Peyer's patch (tissue), 4 donors: ENCODE results near the gene SLC4A7. TPM values are rescaled to one million over a fixed set of nuclear protein-coding genes. Genes with fewer than 3 reads are reported as not detected.

ENCODE experiments used
- DNase-seq, 3 donors: peaks; one replicate each; pipeline ENCODE4 v3.0.0-alpha.2; 2017 to 2019
- H3K27ac ChIP-seq, 4 donors: fragments of 200-600 bp; sonication (generic); one replicate each; pipeline ENCODE4 v1.5.1; 2016 to 2019
- H3K27me3 ChIP-seq, 2 donors: fragments of 200-600 bp; sonication (generic); one replicate each; pipeline ENCODE4 v1.5.1; 2019
- H3K36me3 ChIP-seq, 3 donors: fragments of 200-600 bp; sonication (generic); one replicate each; pipeline ENCODE4 v1.5.1; 2016 to 2019
- H3K4me1 ChIP-seq, 4 donors: fragments of 200-600 bp; sonication (generic); one replicate each; pipeline ENCODE4 v1.5.1; 2016 to 2019
- H3K4me3 ChIP-seq, 4 donors: fragments of 200-600 bp; sonication (generic); 1 replicate in 3 of 4; 2 replicates in 1 of 4; pipeline ENCODE4 v1.5.1; 2016 to 2019; ENCODE audit warnings: mild to moderate bottlenecking in 1 of 4
- H3K9me3 ChIP-seq, 4 donors: fragments of 200-600 bp; sonication (generic); one replicate each; pipeline ENCODE4 v1.5.1; 2016 to 2019; ENCODE audit warnings: mild to moderate bottlenecking in 1 of 4
- CTCF ChIP-seq, 6 experiments: fragments of 450-650 bp in 4 of 6; fragments of 200-600 bp in 2 of 6; sonication (generic) in 1 of 6; IDR thresholded peaks; one replicate each; pipeline ENCODE4 v1.5.1; 2017 to 2019; ENCODE audit warnings: antibody characterized with exemption in 6 of 6, mild to moderate bottlenecking in 3 of 6, moderate library complexity in 1 of 6
- POLR2A ChIP-seq, 2 donors: fragments of 450-650 bp; IDR thresholded peaks; one replicate each; pipeline ENCODE4 v1.5.1; 2017; ENCODE audit warnings: antibody characterized with exemption in 2 of 2, mild to moderate bottlenecking in 2 of 2, moderate library complexity in 2 of 2
- total RNA-seq, 4 donors: library from RNA; depleted of rRNA; stranded (reverse); fragments of >200 nt; gene quantifications; one replicate each; pipeline ENCODE4 v1.1.0, GENCODE V29; 2016

SLC4A7 gene
- total RNA-seq, 4 donors from 2014 or later: 92.4 to 201 (median 152) TPM

- no peak for DNase-seq
- peaks cover 0 to 16% (median 5%) of the 10 kb centered on the region in 4 donors for H3K4me1 ChIP-seq
- peak overlapping the region in 2 of 4 donors; percentile 28 to 30 for H3K27ac ChIP-seq
- TF ChIP-seq POLR2A (IDR thresholded peaks at IDR 0.05) (no peak), CTCF (IDR thresholded peaks at IDR 0.05) (no peak)
- no peak overlapping the region for H3K4me3 ChIP-seq
- no peaks in the 10 kb centered on the region for H3K27me3 ChIP-seq
- H3K36me3 ChIP-seq: no peaks in the 10 kb centered on the region
- no peaks in the 10 kb centered on the region for H3K9me3 ChIP-seq
Measured at GRCh38 chr3:27486336-27486735, 2.2 kb upstream of the SLC4A7 start.

GRCh38 chr3:27485866-27486265 lies 1.7 kb upstream of the SLC4A7 start:
- TF ChIP-seq CTCF (IDR thresholded peaks at IDR 0.05) (no peak), POLR2A (IDR thresholded peaks at IDR 0.05) (no peak)
- H3K27ac ChIP-seq: peak overlapping the region in 2 of 4 donors; percentile 30 to 48
- H3K36me3 ChIP-seq: no peaks in the 10 kb centered on the region
- peaks cover 0 to 21% (median 6%) of the 10 kb centered on the region in 4 donors for H3K4me1 ChIP-seq
- no peaks in the 10 kb centered on the region for H3K27me3 ChIP-seq
- no peaks in the 10 kb centered on the region for H3K9me3 ChIP-seq
- no peak for DNase-seq
- no peak overlapping the region for H3K4me3 ChIP-seq

DNA sequence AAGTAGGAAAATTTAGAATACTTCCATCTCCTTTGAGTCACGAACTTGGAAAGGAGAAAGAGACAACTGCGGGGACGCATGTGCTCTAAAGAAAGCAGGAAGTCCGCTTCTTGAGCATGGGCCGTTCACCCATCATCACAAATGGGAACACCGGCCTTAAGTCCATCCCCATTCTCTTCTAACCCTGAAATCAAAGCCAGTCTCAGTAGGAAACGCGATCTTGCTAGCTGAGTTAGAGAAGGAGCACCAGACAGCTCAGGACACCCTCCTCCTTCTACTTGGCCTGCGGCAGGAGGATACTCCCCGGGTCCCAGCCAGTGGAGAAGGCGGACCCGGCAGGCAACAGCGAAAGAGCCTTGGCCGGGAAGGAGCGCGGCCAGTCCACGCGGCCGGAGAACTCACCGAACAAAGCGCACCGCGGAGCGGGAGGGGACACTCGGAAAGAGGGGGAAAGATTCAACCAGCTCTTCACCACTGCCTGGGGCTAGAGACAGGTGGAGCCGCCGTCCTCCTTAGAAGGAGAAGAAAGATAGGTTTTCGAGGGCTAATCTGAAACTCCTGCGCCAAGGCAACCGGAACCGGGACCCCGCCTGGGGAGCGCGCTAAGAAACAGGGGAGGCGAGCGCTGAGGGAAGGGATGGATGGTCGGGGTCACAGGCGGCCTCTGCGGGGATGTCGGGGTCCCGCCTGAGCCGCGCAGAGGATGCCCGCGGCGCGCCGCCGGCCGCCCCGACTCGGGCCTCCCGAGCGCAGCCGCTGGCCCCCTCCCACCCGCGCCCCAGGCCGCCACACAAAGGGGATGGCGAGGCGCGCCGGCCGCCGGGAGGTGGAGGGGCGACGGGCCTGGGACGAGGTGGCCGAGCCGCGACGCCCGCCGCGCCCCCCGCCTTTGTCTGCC lies 818 bp downstream of the SLC4A7 start:
- Histone ChIP-seq H3K4me3 (peak overlapping the region; percentile 85 to 100 (median 96)), H3K4me1 (peaks cover 0 to 23% (median 12%) of the 10 kb centered on the region in 4 donors), H3K27ac (peak overlapping the region; percentile 95 to 97 (median 96)), H3K36me3 (no peaks in the 10 kb centered on the region), H3K27me3 (no peaks in the 10 kb centered on the region), H3K9me3 (no peaks in the 10 kb centered on the region)
- TF ChIP-seq POLR2A (IDR thresholded peaks at IDR 0.05): peak in 1 of 2 donors; percentile 17
- TF ChIP-seq CTCF (IDR thresholded peaks at IDR 0.05): no peak
- DNase-seq: peak; percentile 65 to 81 (median 76)

DNA sequence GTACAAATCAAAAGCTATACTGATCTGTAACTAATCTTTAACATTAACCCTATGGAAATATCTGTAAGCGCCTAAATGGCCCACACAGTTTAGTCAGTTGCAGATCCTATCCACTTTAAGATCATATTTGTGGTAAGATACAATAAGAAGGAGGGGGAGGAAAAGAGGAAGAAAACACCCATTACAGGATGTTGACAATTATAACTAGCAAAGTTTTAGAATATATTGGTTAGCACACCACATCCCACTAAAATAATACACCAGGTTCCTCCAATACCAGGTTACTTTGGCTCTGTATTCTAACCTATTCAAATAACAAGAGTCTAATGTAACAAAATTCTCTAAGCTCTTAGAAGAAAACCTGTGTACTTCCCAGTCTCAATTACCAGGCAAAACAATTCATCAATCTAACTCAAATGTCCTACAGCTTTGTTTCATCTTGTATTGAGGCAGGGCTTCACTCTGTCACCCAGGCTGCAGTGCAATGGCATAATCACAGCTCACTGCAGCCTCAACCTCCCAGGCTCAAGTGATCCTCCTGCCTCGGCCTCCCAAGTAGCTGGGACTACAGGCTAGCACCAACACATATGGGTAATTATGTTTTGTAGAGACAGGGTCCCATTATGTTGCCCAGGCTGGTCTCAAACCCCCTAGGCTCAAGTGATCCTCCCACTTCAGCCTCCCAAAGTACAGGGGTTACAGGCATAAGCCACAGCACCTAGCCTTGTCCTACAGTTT lies 4.2 kb downstream of the SLC4A7 start:
- Histone ChIP-seq H3K36me3 (no peaks in the 10 kb centered on the region), H3K4me1 (peaks cover 0 to 23% (median 12%) of the 10 kb centered on the region in 4 donors), H3K9me3 (no peaks in the 10 kb centered on the region), H3K27me3 (no peaks in the 10 kb centered on the region), H3K27ac (peak overlapping the region; percentile 52 to 69 (median 60)), H3K4me3 (peak overlapping the region in 1 of 4 donors; percentile 9)
- TF ChIP-seq CTCF (IDR thresholded peaks at IDR 0.05): no peak
- peak in 1 of 2 donors; percentile 18 for TF ChIP-seq POLR2A (IDR thresholded peaks at IDR 0.05)
- no peak for DNase-seq

DNA sequence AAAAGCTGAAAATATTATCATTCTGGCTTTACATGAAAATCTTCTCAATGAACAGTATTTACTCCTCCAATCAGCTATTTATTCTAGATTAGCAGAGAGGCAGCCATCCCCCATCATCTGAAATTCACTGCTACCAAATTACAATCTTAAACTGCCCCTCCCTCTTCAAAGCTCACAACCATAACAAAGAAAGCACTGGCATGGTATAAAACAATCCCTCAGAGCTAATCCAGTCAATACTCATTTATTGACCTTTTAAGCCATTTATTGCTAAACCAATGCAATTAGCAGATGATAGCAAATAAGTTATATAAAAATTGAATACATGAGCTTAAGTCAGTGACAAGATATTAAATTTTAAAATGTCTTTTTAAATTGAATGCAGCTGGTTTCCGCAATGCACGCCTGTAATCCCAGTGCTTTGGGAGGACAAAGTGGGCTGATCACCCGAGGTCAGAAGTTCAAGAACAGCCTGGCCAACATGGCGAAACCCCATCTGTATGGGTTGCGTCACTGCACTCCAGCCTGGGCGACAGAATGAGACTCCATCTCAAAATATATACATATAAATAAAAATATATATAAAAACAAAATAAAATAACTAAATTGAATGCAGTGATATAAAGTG lies 12.1 kb downstream of the SLC4A7 start:
- H3K4me1 ChIP-seq: peaks cover 0 to 10% (median 0%) of the 10 kb centered on the region in 4 donors
- H3K27ac ChIP-seq: no peak overlapping the region
- H3K27me3 ChIP-seq: no peaks in the 10 kb centered on the region
- peaks cover 0 to 4% (median 0%) of the 10 kb centered on the region in 3 donors for H3K36me3 ChIP-seq
- no peaks in the 10 kb centered on the region for H3K9me3 ChIP-seq
- DNase-seq: no peak
- H3K4me3 ChIP-seq: no peak overlapping the region
- TF ChIP-seq POLR2A (IDR thresholded peaks at IDR 0.05) (no peak), CTCF (IDR thresholded peaks at IDR 0.05) (no peak)
